ENCODE data around the gene C12orf42.

DNA sequence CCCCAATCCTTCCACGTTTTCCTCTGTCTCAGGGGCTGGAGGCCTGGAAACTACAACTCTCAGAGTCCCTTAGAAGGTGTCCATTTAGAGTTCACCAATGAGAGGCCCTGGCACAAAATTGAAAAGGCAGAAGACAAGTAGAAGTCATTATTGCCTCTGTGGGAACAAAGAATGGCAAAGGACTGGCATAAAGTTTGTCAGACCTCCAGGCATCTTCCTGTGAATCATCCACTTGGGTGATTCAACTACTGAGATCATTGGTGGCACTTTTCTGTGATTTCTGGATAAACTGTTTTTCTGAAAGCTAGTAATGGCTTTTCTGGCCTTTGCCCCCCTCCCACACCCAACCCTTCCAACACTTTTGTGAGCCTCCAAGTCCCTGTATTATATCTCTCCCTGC, 42.6 kb upstream of the C12orf42 start:
- TF ChIP-seq SPI1 (IDR thresholded peaks at IDR 0.05; ENCODE audit: low read depth, low read length) (no peak), POLR2AphosphoS5 (IDR thresholded peaks at IDR 0.05; ENCODE audit: low read depth, low read length) (no peak), POLR2A (IDR thresholded peaks at IDR 0.05; ENCODE audit: low read depth, low read length) (no peak), TAF1 (IDR thresholded peaks at IDR 0.05; ENCODE audit: low read depth, low read length) (no peak), POU2F2 (IDR thresholded peaks at IDR 0.05; ENCODE audit: low read depth, low read length) (no peak), PAX5 (IDR thresholded peaks at IDR 0.05; ENCODE audit: insufficient read depth, low read length, severe bottlenecking) (no peak)
